GM18508 (cell line): ENCODE measurements around the gene THBD.

Source experiments
- ATAC-seq: cut with Tn5 transposase; IDR thresholded peaks from one replicate; pipeline ENCODE4 v1.9.1; 2021; ENCODE audit warnings: moderate number of reproducible peaks; ENCODE audit not compliant: insufficient read depth, unreplicated experiment

The THBD gene

DNA sequence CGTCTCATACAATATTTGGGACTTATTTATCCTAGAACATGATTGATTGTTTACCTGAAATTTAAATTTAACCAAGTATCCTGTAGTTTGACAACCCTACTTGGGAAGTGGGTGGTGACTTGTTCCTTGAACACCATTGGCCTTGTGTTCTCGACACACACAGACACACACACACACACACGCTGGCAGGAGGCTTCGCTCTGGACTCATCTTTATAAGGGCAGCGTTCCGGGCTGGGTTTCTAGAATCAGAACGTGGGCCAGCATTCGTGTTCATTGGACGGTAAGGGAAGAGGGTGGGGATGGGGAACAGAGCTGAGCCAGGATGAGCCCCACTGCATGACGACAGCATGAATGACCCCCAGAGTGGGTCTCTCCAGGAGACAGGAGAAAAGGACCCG is 30.5 kb downstream of the THBD start:
- no peak for ATAC-seq

DNA sequence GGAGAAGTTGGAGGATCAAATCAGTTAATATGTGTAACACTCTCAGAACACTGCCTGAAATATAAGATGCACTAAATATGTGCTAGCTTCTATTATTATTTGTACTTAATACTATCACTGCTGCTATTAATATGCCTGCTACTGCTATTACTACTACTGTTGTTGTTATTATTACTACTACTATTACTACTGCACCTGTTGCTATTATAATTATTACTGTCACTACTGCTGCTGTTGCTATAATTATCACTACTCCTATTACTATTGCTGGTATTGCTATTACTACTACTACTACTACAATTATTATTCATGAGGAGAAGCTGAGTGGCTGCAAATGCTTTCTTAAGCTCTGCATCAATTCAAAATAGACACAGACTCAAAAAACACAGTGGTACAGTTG is 31.0 kb downstream of the THBD start:
- ATAC-seq, result no peak

DNA sequence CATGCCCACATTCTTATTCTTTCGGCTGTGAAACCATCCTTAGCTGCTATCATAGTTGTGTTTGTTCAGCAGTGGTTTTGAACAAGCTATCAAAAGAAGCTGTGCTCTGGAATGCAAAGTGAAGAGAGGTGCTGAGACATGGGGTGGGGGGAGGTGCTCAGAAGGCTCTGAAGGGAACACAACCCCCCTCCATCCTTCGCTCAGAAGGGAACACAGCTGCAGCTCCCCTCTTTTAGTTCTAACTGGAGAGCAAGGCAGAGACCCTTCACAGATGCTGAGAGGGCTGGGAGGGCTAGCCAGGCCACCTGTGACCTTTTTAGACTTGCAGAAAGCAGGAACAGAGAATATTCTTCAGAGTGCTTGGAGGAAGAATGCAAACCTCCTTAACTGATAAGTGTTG is 32.0 kb downstream of the THBD start:
- ATAC-seq, result no peak

DNA sequence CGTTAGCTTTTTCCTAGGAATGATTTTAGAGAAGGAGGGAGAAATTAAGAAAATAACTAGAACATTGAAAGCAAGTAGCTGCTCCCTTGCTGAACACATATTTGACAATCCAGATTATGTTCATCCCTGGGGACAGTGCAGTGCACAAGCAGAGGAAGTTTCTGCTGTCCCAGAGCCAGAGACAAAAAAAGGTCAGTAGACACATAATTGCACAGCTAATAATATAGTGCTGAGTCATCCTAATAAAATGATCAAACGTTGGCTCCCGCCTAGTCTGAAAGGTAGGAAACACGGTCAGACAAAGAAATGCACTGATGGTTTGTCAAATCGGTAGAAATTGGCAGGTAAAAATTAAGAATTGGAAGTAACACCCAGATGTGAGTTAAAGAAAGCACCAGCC is 36.0 kb downstream of the THBD start:
- no peak for ATAC-seq

DNA sequence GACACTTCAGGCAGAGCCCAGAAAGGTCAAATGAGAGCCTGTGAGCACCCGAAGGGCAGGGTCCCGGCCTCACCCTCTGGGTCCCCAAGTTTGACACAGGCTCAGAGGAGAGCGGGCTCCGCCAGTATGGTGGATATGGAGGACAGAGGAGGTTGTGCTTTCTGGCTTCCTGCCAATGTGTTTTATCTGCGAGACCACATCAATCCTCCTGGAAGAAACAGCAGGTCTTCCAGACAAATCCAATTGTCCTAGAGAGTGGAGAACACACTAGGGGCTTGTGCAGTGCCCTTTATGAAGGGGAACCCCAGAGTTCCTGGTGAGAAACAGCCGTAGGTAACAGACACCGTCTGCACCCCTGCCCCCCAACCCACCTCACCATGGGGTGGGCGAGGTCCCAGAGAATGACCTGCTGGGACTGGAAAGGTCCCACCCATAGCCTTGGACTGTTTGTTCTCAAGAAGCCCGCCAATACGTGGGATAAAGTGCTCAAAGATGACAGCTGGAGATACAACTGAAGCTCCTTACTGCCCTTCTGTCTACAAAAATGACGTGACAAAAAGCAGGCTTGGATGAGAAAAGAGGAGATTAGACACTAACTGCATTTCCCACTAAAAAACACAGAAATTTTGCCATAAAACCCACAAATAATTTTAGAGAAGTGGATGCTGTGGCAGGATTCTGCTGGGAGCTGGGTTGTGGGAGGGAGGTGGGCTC is 38.3 kb downstream of the THBD start:
- ATAC-seq, result no peak

DNA sequence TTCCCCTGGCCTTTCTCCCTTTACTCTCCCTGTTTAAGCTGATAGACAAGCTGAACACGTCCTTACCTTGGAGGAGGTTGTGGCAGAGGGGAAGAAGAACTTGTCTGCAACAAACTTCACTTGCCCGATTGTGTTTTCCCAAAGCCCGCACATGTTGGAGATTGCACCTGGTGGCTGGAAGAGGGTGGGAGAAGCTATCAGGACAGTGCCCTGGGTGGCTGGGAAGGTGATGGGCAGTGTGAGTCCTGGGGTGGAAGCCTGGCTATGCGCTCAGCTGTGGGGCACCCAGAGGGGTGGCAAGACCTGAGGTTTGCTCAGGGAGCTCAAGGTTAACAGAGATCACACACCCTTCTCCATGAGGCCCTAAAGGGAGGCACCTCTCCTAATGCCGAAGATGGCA is 39.4 kb downstream of the THBD start:
- no peak for ATAC-seq

DNA sequence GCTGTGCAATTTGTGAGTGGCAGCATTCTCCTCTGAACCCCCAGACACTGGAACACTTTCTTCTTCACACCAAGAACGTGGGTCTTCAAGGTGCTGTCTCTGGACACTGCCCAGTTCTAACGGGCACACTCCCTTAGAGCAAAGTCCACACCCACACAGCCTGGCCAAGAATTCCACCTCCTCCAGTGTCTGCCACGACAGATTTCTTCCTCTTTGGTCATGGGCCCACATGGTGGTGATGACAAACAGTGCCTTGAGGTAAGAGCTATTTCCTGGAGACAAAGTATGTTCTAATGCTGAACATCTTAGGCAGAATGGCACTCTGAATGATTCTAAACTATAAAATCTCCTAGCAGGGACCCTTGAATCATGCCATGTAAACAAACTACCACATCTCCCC is 39.8 kb downstream of the THBD start:
- ATAC-seq, result no peak

DNA sequence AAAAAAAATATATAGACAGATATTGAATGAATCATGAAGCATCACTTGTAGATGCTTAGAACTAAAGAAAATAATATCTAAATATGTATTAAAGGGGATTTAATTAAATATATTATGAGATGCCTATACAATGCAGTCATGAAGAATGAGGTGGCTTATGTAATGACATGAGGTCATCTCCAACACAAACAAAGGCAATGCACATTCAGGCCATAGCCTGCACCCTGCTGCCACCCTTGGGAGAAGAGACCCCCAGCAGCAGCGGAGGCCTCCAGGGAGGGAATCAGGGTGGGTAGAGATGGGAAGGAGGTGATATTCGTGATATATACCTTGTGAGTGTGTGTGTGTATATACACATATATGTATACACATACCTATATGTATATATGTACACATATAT is 40.8 kb downstream of the THBD start:
- ATAC-seq, result no peak

DNA sequence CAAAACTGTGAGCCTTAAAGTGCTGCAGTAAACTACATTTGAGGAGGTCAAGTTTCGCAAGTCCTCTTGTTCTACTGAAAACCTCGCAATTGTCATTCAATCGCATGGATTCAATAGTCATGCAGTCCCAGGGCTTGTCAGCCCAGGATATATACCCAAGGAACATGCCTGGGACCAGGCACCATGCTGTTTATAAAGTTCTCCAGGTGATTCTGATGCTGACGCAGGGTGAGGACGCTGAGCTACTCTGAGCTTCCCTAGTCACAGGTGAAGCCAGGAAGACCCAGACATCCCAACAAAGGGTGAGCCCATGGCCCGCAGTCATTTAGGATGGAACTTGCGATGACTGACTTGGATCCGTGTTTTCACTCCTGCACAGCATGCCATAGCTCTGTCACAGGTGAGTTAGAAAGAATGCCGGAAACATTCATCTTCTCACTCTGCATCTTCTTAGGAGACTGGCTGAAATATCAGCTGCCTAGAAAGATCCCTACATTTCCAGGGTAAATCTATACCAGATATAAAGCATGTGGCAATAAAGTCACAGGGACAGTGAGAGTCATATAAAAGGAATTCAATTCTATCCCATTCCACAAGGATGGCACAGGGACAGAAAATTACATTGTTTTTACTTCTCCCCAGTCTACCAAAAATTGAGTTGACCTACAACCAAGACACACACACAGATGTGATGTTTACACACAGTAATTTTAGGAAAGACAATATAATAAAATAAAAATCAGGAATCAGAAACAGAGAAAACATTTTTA is 41.4 kb downstream of the THBD start:
- ATAC-seq, result no peak

DNA sequence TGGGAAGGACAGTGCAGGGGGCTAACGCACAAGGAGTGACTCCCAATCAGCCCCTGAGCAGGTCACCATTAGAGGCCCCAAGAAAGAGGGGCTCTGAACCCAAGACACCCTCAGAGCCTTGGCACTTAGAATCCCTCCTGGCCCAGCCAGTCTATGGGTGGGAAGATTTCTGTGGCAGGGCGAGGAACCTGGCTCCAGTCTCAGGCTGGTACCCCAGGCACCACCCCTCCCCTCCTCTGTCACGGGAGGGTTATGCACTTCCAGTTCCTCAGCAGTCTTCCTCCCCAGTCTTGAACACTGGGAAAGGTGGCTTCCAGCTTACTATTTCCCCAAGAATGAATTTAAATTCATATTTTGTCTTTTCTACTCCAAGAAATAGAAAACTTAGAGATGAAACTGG is 42.0 kb downstream of the THBD start:
- ATAC-seq, result no peak

DNA sequence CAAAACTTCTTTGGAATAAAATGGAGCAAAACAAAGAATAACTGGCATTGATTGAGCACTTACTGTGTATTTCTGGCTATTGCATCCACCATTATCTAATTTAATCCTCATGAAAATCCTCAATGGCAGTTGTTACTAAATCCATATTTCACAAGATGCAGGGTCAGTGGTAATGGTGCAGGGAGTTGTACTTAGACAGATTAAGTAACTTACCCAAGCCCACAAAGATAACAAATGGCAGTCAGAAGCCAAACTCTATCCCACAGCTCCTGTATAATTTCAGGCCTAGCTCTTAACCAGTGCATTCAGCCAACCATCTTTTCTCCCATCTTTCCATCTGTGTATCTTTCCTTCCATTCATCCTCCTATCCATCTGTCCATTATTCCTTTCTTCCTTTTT is 43.7 kb downstream of the THBD start:
- ATAC-seq, result no peak

DNA sequence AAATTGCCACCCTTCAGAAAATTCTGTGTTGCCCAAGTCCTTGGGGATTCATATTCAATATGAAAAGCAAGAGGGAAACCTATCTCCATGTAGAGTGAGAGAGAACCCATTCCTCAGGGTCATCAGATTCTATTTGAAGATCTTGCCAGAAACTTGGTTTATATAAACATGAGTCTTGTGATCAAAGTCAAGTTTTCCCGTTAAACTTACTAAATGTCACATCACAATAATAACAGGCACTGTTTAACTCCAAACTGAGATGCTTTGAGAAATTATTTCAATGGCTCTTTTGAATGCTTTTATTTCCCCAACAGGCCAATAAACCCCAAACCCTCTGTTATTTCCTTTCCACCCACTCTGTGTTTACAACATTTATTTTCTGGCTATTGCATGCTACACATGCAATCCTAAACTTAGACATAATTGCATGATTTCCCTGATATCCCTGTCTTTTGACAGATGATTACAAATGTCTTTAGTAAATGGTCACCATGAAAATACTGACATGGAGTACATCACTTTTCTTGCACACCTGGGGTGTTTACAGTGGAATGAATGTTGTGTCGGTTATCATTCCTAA is 45.5 kb downstream of the THBD start:
- ATAC-seq, result no peak

DNA sequence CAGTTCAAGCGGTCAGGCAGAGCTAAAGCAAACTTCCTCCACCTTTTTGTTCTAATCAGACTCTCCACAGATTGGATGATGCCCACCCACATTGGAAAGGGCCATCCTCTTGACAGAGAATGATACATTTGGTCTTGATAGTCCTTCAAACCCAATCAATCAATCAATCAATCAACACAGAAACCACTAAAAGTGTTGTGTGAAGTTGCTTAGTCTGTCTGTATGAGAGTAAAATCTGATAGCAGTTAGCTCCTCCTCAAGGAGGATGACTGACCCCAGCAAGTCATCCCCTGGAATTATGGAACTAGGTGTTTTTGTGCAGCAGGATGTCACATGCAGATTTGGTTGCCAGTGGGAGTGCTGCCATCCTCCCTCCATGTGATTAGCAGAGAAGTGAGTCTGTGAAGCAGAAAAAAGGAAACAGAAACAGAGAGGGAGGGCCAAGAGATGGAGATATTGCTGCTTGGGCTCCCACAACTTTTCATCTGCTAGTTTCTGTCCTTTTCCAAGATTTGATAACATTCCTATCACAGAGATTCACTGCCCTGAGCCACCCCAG is 46.3 kb downstream of the THBD start:
- ATAC-seq, result no peak

DNA sequence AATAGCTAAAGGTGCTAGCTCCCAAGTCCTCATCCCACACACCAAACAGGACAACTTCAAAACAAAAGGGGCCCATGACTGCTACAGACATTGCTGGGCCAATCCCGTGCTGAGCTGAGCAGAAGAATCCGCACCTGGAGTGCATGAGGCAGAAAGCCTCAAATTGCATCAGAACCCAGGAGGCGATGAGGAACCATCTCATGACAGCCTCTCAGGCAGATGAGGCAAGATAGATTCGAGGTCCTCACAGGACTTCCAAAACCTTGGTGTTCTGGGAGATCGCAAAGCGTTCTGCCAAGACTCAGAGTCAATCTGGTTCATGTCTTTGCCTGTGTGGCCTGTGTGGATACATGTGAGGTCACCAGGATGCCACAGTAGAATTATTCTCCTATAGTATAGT is 47.2 kb downstream of the THBD start:
- ATAC-seq, result no peak

DNA sequence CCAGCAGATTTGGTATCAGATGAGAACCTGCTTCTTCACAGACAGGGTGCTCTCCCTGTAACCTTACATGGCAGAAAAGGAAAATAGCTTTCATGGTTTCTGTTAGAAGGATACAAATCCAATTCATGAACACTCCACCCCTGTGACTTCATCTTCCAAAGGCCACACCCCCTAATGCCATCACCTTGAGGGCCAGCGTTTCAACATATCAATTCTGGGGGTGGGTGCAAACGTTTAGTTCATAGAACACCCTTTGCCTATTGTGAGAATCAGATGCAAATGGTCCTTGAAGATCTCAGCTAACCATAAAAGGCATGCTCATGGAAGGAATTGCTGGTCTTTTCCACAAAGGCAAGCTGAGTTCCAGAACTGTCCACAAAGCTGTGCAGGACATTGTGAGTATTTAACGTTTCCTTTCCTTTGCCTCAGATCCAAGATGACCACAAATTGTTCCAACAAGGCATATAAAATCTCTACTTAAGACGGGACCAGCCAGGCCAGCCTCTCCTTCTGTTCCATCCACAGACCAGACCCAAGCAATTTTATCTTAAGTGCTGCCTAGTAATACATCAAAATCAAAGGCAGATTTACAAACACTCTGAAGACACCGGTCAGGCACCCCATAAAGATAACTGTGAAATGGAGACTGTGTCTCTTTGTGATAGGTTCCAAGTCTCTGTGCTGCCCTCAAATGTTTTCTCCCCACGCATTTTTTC is 49.1 kb downstream of the THBD start:
- ATAC-seq, result no peak

DNA sequence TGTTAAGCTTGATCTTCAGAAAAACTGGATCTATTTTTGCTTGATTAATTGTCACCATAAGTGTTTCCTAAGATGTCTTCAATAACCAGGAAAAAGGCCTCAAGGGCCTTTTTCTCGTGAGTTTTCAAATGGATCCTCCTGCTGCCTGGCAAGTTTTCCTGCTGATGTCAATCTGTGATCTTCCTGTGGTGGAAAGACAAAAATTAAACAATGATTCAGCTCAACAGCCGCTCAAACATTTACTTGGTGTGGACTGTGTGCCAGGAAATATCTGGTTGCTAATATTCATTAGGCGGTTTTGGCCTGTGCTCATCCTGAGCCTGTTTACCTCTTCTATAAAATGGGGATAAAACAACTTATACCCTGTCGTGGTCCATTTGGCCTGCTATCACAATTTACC is 49.7 kb downstream of the THBD start:
- ATAC-seq, result no peak

DNA sequence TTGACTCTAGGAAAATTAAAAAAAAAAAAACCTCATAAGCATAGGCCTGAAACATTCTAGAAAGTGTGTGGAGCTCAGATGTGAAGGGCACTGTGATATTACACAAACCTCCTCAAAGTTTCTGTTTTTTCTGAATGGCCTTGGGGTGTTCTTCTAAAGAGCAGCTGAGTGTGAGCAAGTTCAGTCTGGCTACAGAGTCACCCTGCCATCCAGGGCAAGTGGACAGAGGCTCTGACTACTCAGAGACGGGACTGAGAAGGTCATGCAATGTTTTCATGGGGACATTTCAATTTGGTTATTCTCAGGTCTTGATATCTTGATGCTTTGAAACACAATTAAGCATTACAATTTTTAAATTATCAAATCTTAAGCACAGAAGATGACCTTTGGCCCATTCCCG is 51.0 kb downstream of the THBD start:
- ATAC-seq, result no peak

DNA sequence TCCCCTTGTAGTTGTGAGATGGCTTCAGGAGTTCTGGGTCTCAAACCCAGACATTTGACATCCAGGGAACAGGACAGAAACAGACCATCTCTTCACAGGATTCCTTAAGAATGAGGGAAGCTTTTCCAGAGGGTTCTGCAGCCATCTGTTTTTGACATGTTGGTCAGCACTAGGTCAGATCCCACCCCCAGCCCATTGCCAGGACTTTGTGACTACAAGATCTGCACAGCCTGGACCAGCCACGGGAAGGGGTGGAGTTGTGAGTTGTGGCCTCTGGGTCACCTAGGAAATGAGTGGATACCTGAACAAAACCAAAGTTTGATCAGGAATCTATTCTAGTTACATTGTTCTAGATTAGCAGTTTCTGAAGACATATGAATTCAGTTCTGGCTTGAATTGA is 53.5 kb downstream of the THBD start:
- ATAC-seq, result no peak
